Measurements from ENCODE around the gene FGF19.

DNA sequence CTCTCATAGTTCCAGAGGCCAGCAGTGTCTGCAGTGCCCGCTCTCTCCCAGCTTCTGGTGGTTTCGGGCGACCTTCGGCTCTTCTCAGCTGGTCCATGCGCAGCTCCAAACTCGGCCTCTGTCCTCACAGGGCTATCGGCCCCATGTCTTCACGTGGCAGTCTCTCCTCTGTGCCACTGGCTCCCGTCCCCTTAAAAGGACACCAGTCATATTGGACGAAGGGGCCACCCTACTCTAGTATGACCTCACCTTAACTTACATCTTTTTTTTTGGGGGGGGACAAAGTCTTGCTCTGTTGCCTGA lies 42.5 kb downstream of the FGF19 start:
- TF ChIP-seq POLR2A (conservative IDR thresholded peaks at IDR 0.05) (no peak), TEAD4 (IDR thresholded peaks at IDR 0.05; ENCODE audit: low read length) (no peak), TEAD4 (CRISPR knock-in tag; IDR thresholded peaks at IDR 0.05; ENCODE audit: borderline replicate concordance) (no peak), BHLHE40 (IDR thresholded peaks at IDR 0.05; ENCODE audit: low read length) (no peak), PML (IDR thresholded peaks at IDR 0.05; ENCODE audit: low read length) (no peak), EP300 (IDR thresholded peaks at IDR 0.05; ENCODE audit: low read length) (no peak), SREBF2 (CRISPR knock-in tag; IDR thresholded peaks at IDR 0.05) (no peak)
- TF ChIP-seq, protein P1, sequence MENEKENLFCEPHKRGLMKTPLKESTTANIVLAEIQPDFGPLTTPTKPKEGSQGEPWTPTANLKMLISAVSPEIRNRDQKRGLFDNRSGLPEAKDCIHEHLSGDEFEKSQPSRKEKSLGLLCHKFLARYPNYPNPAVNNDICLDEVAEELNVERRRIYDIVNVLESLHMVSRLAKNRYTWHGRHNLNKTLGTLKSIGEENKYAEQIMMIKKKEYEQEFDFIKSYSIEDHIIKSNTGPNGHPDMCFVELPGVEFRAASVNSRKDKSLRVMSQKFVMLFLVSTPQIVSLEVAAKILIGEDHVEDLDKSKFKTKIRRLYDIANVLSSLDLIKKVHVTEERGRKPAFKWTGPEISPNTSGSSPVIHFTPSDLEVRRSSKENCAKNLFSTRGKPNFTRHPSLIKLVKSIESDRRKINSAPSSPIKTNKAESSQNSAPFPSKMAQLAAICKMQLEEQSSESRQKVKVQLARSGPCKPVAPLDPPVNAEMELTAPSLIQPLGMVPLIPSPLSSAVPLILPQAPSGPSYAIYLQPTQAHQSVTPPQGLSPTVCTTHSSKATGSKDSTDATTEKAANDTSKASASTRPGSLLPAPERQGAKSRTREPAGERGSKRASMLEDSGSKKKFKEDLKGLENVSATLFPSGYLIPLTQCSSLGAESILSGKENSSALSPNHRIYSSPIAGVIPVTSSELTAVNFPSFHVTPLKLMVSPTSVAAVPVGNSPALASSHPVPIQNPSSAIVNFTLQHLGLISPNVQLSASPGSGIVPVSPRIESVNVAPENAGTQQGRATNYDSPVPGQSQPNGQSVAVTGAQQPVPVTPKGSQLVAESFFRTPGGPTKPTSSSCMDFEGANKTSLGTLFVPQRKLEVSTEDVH (IDR thresholded peaks at IDR 0.05; ENCODE audit: low read depth, partially characterized antibody), result no peak
- TF ChIP-seq, protein P2, sequence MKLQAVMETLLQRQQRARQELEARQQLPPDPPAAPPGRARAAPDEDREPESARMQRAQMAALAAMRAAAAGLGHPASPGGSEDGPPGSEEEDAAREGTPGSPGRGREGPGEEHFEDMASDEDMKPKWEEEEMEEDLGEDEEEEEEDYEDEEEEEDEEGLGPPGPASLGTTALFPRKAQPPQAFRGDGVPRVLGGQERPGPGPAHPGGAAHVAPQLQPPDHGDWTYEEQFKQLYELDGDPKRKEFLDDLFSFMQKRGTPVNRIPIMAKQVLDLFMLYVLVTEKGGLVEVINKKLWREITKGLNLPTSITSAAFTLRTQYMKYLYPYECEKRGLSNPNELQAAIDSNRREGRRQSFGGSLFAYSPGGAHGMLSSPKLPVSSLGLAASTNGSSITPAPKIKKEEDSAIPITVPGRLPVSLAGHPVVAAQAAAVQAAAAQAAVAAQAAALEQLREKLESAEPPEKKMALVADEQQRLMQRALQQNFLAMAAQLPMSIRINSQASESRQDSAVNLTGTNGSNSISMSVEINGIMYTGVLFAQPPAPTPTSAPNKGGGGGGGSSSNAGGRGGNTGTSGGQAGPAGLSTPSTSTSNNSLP (IDR thresholded peaks at IDR 0.05; ENCODE audit: borderline replicate concordance, low read depth, low read length), result no peak
